OCI-M2 (cell line): ENCODE data around the gene FSCB.
"Not testable (repeated sequence)": the region's sequence is repeated elsewhere in the genome, so short reads cannot be mapped to it uniquely, and the experiment has no call there.

Experiments
- DNase-seq: peaks from one replicate; lab custom pipeline; 2025; ENCODE audit not compliant: unreplicated experiment; lab: John Stamatoyannopoulos, UW

FSCB gene

GRCh38 chr14:44507183-44507582, at the start of gene FSCB:
FSCB (minus strand) TSS chr14:44507283; CDS start chr14:44506987, 296 bp downstream.
- no peak for DNase-seq

GRCh38 chr14:44531658-44532057, 24.6 kb upstream of the FSCB start:
- no peak for DNase-seq

GRCh38 chr14:44530475-44530874, 23.4 kb upstream of the FSCB start:
- DNase-seq = no peak

- peak; percentile 36 for DNase-seq
These were observed 21.9 kb upstream of the FSCB start for GRCh38 chr14:44529026-44529425.

GRCh38 chr14:44528180-44528579, 21.1 kb upstream of the FSCB start:
- DNase-seq = no peak

GRCh38 chr14:44525237-44525636, 18.2 kb upstream of the FSCB start:
- no peak for DNase-seq

GRCh38 chr14:44515668-44516067, 8.6 kb upstream of the FSCB start:
- DNase-seq = not testable (repeated sequence)

GRCh38 chr14:44508834-44509233, 1.8 kb upstream of the FSCB start:
- no peak for DNase-seq

GRCh38 chr14:44505588-44505987, 1.5 kb downstream of the FSCB start:
- no peak for DNase-seq

- no peak for DNase-seq
These were observed 9.9 kb downstream of the FSCB start for GRCh38 chr14:44497148-44497547.

- DNase-seq = no peak
These were observed 12.9 kb downstream of the FSCB start for GRCh38 chr14:44494137-44494536.

- no peak for DNase-seq
These were observed 16.1 kb downstream of the FSCB start for GRCh38 chr14:44490966-44491365.

GRCh38 chr14:44477953-44478352, 29.1 kb downstream of the FSCB start:
- no peak for DNase-seq

- DNase-seq = no peak
These were observed 38.3 kb downstream of the FSCB start for GRCh38 chr14:44468771-44469170.

GRCh38 chr14:44463356-44464004, 43.6 kb downstream of the FSCB start:
- DNase-seq = no peak

GRCh38 chr14:44462381-44462780, 44.7 kb downstream of the FSCB start:
- DNase-seq = no peak

GRCh38 chr14:44461811-44462210, 45.3 kb downstream of the FSCB start:
- no peak for DNase-seq
